ENCODE measurements around the gene MT1E.
"Not testable (repeated sequence)": the region's sequence is repeated elsewhere in the genome, so short reads cannot be mapped to it uniquely, and the experiment has no call there.

The MT1E gene

GRCh38 chr16:56652600-56652999, 27.0 kb downstream of the MT1E start:
- H3K9ac ChIP-seq (ENCODE audit: low read length) = no peak overlapping the region
- DNase-seq (ENCODE audit: low read depth) = no peak
- H3K4me1 ChIP-seq (ENCODE audit: control insufficient read depth, insufficient read depth, low read length) = peaks cover 18% of the 10 kb centered on the region
- H3K4me3 ChIP-seq (ENCODE audit: low read length) = no peak overlapping the region
- no peaks in the 10 kb centered on the region for H3K36me3 ChIP-seq (ENCODE audit: control insufficient read depth, insufficient read depth, low read length, severe bottlenecking)
- H3K9me3 ChIP-seq (ENCODE audit: control insufficient read depth, low read length) = no peaks in the 10 kb centered on the region
- peaks cover 16% of the 10 kb centered on the region for H3K27me3 ChIP-seq (replicated peaks; ENCODE audit: control insufficient read depth, insufficient read depth, low read length)

DNA sequence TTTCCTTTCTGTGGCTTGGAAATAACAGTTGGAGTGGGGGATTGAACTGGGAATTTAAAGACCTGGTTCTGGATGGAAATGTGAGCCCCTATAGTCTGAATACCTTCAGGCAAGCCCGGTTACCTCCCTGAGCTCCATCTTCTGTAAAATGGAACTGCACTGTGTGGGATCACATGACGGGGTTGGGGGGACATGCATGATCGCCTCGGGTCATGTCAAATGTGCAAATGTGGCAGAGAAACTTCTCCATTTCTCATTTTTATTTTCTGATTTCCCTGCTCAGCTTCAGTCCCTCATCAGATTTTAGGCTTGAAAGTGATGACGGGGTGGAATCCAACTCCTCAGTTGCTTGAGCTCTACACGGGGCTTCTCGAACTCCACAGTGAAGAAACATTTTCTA, 27.6 kb downstream of the MT1E start:
- no peaks in the 10 kb centered on the region for H3K36me3 ChIP-seq (ENCODE audit: control insufficient read depth, insufficient read depth, low read length, severe bottlenecking)
- peaks cover 23% of the 10 kb centered on the region for H3K4me1 ChIP-seq (ENCODE audit: control insufficient read depth, insufficient read depth, low read length)
- H3K9ac ChIP-seq (ENCODE audit: low read length) = no peak overlapping the region
- peaks cover 15% of the 10 kb centered on the region for H3K27me3 ChIP-seq (replicated peaks; ENCODE audit: control insufficient read depth, insufficient read depth, low read length)
- no peak overlapping the region for H3K4me3 ChIP-seq (ENCODE audit: low read length)
- DNase-seq (ENCODE audit: low read depth) = no peak
- no peaks in the 10 kb centered on the region for H3K9me3 ChIP-seq (ENCODE audit: control insufficient read depth, low read length)

GRCh38 chr16:56657555-56658326, 32.2 kb downstream of the MT1E start, which contains the start of gene MT1F:
MT1F (plus strand) TSS chr16:56657959; CDS start chr16:56658059, 100 bp downstream.
- peak; percentile 32 for DNase-seq (ENCODE audit: low read depth)
- H3K4me1 ChIP-seq (ENCODE audit: control insufficient read depth, insufficient read depth, low read length) = peaks cover 16% of the 10 kb centered on the region
- H3K27me3 ChIP-seq (replicated peaks; ENCODE audit: control insufficient read depth, insufficient read depth, low read length) = peaks cover 38% of the 10 kb centered on the region

GRCh38 chr16:56658327-56658875, 32.8 kb downstream of the MT1E start:
- Histone ChIP-seq H3K36me3 (ENCODE audit: control insufficient read depth, insufficient read depth, low read length, severe bottlenecking) (no peaks in the 10 kb centered on the region), H3K9me3 (ENCODE audit: control insufficient read depth, low read length) (no peaks in the 10 kb centered on the region), H3K4me1 (ENCODE audit: control insufficient read depth, insufficient read depth, low read length) (peaks cover 11% of the 10 kb centered on the region), H3K27me3 (replicated peaks; ENCODE audit: control insufficient read depth, insufficient read depth, low read length) (peaks cover 43% of the 10 kb centered on the region), H3K9ac (ENCODE audit: low read length) (no peak overlapping the region), H3K4me3 (ENCODE audit: low read length) (peak overlapping the region; percentile 70)
- DNase-seq (ENCODE audit: low read depth) = no peak

More at GRCh38 chr16:56657555-56658326, 32.2 kb downstream of the MT1E start, which contains the start of gene MT1F:
- H3K9ac ChIP-seq (ENCODE audit: low read length) = peak within 1 kb of the TSS; percentile 17
- no peaks in the 10 kb centered on the region for H3K36me3 ChIP-seq (ENCODE audit: control insufficient read depth, insufficient read depth, low read length, severe bottlenecking)
- peak within 1 kb of the TSS; percentile 70 for H3K4me3 ChIP-seq (ENCODE audit: low read length)
- H3K9me3 ChIP-seq (ENCODE audit: control insufficient read depth, low read length) = no peaks in the 10 kb centered on the region

GRCh38 chr16:56662357-56663354, 37.1 kb downstream of the MT1E start:
- H3K36me3 ChIP-seq (ENCODE audit: control insufficient read depth, insufficient read depth, low read length, severe bottlenecking) = no peaks in the 10 kb centered on the region
- no peak for DNase-seq (ENCODE audit: low read depth)
- no peak overlapping the region for H3K9ac ChIP-seq (ENCODE audit: low read length)
- no peak overlapping the region for H3K4me3 ChIP-seq (ENCODE audit: low read length)
- no peaks in the 10 kb centered on the region for H3K9me3 ChIP-seq (ENCODE audit: control insufficient read depth, low read length)
- peaks cover 56% of the 10 kb centered on the region for H3K27me3 ChIP-seq (replicated peaks; ENCODE audit: control insufficient read depth, insufficient read depth, low read length)
- H3K4me1 ChIP-seq (ENCODE audit: control insufficient read depth, insufficient read depth, low read length) = peaks cover 7% of the 10 kb centered on the region

DNA sequence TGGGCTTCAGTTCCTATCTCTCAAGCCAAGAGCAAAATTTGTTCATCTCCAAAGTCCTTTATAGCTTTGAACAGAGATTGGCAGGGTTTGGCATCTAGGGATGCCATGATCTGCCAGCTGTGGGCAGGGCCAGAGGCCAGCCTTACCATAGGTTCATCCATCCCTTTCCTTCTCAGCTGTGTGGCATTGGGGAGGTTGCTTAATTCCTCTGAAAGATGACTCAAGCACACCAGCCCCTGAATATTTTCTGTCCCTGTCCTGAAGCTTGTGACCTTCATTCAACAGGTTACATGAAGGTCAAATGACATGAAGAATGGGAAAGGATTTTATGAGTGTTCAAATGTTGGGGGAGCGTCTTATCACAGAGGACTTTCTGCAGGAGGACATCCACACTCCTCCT, 38.9 kb downstream of the MT1E start:
- no peak overlapping the region for H3K4me3 ChIP-seq (ENCODE audit: low read length)
- peaks cover 60% of the 10 kb centered on the region for H3K27me3 ChIP-seq (replicated peaks; ENCODE audit: control insufficient read depth, insufficient read depth, low read length)
- DNase-seq (ENCODE audit: low read depth) = no peak
- peaks cover 7% of the 10 kb centered on the region for H3K4me1 ChIP-seq (ENCODE audit: control insufficient read depth, insufficient read depth, low read length)
- H3K36me3 ChIP-seq (ENCODE audit: control insufficient read depth, insufficient read depth, low read length, severe bottlenecking) = no peaks in the 10 kb centered on the region
- H3K9ac ChIP-seq (ENCODE audit: low read length) = no peak overlapping the region
- H3K9me3 ChIP-seq (ENCODE audit: control insufficient read depth, low read length) = no peaks in the 10 kb centered on the region

GRCh38 chr16:56665286-56666261, 40.0 kb downstream of the MT1E start:
- H3K4me3 ChIP-seq (ENCODE audit: low read length); DNase-seq (ENCODE audit: low read depth); H3K4me1 ChIP-seq (ENCODE audit: control insufficient read depth, insufficient read depth, low read length); H3K36me3 ChIP-seq (ENCODE audit: control insufficient read depth, insufficient read depth, low read length, severe bottlenecking); H3K9ac ChIP-seq (ENCODE audit: low read length); H3K9me3 ChIP-seq (ENCODE audit: control insufficient read depth, low read length): not testable (repeated sequence)
- peaks cover 64% of the 10 kb centered on the region for H3K27me3 ChIP-seq (replicated peaks; ENCODE audit: control insufficient read depth, insufficient read depth, low read length)

DNA sequence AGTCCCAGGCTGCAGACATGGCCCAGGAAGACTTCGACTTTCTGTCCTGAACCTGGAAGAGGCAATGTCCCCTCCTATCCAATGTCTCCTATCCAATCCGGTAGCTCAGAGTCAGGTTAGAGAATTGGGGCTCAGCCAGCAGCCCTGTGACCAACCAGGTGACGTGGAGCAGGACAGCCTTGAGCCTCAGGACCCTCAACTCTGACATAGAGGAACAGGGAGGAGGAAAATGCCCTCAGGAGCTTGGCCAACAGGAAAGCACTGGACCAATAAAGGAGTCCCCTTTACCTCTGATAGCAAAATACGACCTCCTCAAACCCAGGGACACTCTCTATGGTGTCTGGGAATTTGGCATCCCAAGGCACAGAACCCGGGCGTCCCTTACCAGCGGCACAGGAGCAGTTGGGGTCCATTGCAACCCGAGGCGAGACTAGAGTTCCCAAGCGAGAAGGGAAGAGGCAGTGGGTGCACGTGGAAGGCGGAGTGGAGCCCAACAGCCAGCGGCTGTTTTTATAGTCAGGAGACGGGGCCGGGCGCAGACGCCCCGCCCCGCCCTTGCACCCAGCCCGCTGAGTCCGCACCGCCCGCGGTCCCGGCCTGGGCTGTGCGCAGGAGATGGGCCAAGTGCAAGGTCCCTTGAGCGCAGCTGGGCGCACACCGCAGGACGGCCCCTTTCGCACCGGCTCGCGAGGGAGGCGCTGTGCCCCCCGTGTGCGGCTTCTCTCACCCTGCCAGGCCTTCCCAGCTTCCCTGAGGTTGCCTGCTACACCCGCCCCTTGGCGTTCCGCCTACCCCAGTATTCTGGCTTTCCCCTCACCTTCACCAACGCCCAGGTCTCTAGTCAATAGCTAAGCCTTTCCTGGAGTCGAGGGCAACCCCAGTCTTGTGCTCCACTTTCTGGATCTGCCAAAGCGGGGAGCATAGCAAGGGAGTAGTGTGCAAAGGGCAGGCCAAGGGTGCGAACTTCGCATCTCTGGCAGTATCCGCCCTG, 42.3 kb downstream of the MT1E start, which contains the start of gene MT1G:
Gene MT1G (minus strand): TSS at position 485 of the 991 bp plus-strand sequence. CDS start 72 bp downstream, at position 413.
- no peaks in the 10 kb centered on the region for H3K36me3 ChIP-seq (ENCODE audit: control insufficient read depth, insufficient read depth, low read length, severe bottlenecking)
- H3K4me1 ChIP-seq (ENCODE audit: control insufficient read depth, insufficient read depth, low read length) = peaks cover 7% of the 10 kb centered on the region
- no peak within 1 kb of the TSS for H3K9ac ChIP-seq (ENCODE audit: low read length)
- peak; percentile 16 for DNase-seq (ENCODE audit: low read depth)
- H3K27me3 ChIP-seq (replicated peaks; ENCODE audit: control insufficient read depth, insufficient read depth, low read length) = peaks cover 42% of the 10 kb centered on the region
- H3K9me3 ChIP-seq (ENCODE audit: control insufficient read depth, low read length) = no peaks in the 10 kb centered on the region
- H3K4me3 ChIP-seq (ENCODE audit: low read length) = peak within 1 kb of the TSS; percentile 46

DNA sequence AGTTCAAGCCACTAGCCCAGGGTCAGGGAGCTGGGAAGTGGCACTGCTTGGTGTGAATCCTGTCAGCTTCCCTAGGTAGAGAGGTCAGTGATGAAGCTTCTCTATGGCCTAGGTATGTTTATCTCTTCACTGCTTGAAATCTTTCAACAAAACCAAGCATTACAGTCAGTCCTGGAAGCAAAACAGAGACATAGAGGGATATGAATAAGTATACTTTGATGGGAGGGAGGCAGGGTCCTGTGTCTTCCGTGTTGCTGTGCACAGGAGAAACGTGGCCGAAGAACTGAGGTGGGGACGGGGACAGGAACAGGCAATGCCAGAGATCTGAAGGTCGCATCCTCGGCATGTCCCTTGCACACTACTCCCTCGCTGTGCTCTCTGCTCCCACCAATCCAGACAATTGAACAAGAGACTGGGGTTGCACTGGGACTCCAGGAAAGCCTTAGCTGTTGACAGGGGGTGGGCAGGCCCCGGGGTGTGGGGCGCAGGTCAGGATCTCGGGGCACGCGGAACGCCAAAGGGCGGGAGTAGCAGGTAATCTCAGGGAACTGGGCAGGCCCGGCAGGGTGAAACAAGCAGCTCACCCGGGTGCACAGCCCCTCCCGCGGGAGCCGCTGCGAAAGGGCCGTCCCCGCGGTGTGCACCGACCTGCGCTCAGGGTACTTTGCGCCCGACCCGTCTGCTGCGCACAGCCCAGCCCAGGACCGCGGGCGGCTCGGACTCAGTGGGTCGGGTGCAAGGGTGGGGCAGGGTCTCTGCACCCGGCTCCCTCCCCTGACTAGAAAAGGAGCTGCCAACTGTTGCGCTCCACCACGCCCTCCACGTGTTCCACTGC, 43.6 kb downstream of the MT1E start, which contains the start of gene MT1H:
Gene MT1H (plus strand): TSS at position 810 of the 835 bp plus-strand sequence. CDS start 71 bp downstream, outside the sequence.
- Histone ChIP-seq H3K9me3 (ENCODE audit: control insufficient read depth, low read length) (no peaks in the 10 kb centered on the region), H3K9ac (ENCODE audit: low read length) (no peak within 1 kb of the TSS), H3K36me3 (ENCODE audit: control insufficient read depth, insufficient read depth, low read length, severe bottlenecking) (no peaks in the 10 kb centered on the region), H3K4me1 (ENCODE audit: control insufficient read depth, insufficient read depth, low read length) (peaks cover 7% of the 10 kb centered on the region), H3K27me3 (replicated peaks; ENCODE audit: control insufficient read depth, insufficient read depth, low read length) (peaks cover 35% of the 10 kb centered on the region), H3K4me3 (ENCODE audit: low read length) (no peak within 1 kb of the TSS)
- no peak for DNase-seq (ENCODE audit: low read depth)

Measured in adipocyte (in vitro differentiated cells).